OCI-M2 (cell line): ENCODE measurements around the gene AACS.
"Not testable (repeated sequence)": the region's sequence is repeated elsewhere in the genome, so short reads cannot be mapped to it uniquely, and the experiment has no call there.

Experiments used
- DNase-seq: peaks from one replicate; lab custom pipeline; 2025; ENCODE audit not compliant: unreplicated experiment; lab: John Stamatoyannopoulos, UW

AACS gene

GRCh38 chr12:125056306-125056705 lies 8.9 kb upstream of the AACS start:
- DNase-seq: no peak

DNA sequence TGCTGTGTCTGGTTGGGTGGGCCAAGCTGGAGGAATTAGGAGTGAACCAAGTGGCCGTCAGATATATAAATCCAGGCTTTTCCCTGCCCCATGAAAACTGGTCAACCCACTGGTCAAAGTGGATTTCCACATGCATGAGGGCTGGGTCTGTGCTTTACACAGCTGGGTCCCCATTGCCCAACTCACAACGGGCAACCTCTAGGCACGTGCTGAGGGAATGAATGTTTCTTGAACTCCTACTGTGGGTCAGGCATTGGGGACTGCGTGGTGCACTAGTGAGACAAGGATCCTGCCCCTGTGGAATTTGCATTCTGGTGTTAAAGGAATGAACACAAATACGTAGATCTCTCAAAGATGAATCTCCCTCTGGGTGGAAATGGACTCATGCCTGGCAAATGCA lies 7.5 kb upstream of the AACS start:
- no peak for DNase-seq

- no peak for DNase-seq
Observed at GRCh38 chr12:125061229-125061628, 4.0 kb upstream of the AACS start.

GRCh38 chr12:125063522-125063921 lies 1.7 kb upstream of the AACS start:
- not testable (repeated sequence) for DNase-seq

GRCh38 chr12:125064492-125064891 lies 743 bp upstream of the AACS start:
- DNase-seq: no peak

- no peak for DNase-seq
Observed at GRCh38 chr12:125065919-125066570, 810 bp downstream of the AACS start.

DNA sequence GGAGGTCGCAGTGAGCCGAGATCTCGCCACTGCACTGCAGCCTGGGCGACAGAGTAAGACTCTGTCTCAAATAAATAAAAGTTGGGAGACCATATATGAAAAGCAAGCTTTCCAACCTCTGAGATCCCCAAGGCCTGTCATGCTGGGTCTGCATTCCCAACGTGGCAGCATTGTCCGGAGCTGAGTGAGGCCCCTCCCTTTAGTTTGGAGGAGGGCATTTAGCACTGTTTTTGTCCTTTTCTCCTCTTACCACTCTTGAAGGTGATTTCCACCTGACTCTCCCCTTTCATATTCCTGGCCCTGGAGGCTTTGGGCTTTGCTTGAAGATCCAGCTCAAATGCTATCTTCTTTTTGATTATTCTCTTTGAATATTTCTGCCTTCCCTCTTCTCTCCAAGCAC lies 3.2 kb downstream of the AACS start:
- DNase-seq: no peak

GRCh38 chr12:125069616-125070015 lies 4.4 kb downstream of the AACS start:
- no peak for DNase-seq

- DNase-seq: no peak
Observed at GRCh38 chr12:125070112-125070511, 4.9 kb downstream of the AACS start.

DNA sequence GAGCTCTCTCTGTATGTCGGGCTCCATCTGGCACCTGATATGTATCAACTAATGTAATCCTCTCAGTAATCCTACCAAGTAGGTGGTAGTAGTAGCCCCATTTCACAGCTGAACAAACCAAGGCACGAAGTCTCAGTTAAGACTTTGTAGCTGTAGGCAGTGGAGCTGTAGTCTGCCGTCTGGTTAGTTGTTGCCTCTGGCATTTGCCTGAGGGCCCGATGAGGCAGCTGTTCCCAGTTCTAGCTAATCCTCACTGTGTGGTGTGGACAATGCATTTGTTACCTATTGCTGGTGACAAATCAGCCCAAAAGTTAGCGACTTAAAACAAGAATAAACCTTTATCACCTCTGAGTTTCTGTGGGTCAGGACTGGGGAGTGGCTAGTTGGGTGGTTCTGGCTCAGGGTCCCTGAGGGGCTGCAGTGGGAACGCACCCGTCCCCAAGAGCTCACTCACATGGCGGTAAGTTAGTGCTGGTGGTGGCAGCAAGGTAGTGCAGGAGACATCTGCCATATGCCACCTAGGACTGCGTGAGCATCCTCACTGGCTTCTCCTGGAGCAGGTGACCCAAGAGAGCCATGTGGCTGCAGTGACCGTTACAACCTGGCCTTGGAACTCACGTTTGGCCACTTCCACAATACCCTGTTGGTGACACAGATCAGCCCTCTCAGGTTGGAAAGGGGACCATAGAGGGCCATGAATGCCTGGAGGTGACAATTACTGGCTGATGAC lies 5.6 kb downstream of the AACS start:
- DNase-seq: no peak

- DNase-seq: no peak
Observed at GRCh38 chr12:125071456-125071855, 6.2 kb downstream of the AACS start.

DNA sequence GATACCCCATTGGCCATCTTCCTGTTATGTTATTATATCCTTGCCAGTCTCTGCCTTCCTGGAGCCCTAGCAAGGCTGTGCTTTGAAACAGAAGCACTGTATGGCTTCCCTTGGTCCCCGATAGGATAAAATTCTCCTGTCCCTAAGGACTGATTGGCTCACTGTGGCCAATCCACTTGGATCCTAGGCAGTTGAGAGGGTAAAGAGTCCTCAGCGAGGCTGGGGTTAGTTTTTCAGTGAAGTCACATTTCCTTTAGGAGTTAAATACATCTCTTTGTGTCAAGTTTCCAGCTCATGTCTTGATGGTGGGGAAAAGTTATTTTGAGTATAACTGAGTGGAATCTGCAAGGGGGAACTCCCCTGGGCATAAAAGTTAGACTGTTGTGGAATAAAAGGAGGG lies 7.3 kb downstream of the AACS start:
- no peak for DNase-seq

DNA sequence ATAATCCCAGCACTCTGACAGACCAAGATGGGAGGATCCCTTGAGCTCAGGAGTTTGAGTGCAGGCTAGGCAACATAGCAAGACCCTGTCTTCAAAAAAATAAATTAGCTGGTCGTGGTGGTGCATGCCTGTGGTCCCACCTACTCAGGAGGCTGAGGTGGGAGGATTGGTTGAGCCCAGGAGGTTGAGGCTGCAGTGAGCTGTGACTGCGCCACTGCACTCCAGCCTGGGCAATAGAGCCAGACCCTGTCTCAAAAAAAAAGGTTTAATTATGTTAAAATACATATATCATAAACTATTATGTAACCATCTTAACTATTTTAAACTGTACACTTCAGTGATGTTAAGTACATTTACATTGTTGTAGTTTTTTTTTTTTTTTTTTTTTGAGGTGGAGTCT lies 9.1 kb downstream of the AACS start:
- DNase-seq: not testable (repeated sequence)

GRCh38 chr12:125076103-125076502 lies 10.9 kb downstream of the AACS start:
- DNase-seq: no peak

DNA sequence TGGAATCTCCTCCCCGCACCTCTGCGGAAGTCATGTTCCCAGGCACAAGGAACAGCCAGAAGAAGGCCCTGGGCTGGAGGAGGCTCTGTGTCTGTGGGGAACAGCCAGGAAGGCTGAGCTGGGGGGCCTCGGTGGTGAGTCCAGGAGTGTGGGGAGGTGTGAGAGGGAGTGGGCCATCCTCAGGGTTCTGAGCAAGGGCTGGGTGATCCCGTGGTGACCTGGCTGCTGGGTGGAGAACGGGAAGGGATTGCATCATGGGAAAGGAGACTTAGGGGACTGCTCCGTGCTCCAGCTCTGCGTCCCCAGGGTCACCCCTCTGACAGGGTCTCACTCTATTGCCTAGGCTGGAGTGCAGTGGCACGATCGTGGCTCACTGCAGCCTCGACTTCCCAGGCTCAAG lies 13.8 kb downstream of the AACS start:
- no peak for DNase-seq

GRCh38 chr12:125079648-125080645 lies 14.7 kb downstream of the AACS start:
- DNase-seq: no peak

DNA sequence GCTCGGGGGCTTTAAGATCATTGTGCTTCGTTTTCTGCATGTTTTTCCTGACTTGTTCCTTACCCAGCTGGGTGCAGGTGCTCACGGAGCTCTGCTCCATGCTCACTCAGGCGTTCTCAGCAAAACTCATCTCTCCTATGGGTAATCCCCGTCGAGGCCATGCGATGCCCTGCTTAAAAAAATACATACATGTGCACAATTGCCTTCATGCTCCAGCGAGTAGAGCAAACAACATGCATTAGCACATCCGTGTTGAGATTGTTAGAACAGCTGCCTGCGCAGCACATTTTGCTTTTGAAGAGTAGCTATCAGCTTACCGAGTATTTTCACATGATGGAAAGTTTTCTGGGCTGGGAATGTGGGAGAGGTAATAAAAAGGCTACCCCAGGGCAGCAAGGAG lies 16.2 kb downstream of the AACS start:
- DNase-seq: no peak

GRCh38 chr12:125083072-125083471 lies 17.8 kb downstream of the AACS start:
- no peak for DNase-seq

DNA sequence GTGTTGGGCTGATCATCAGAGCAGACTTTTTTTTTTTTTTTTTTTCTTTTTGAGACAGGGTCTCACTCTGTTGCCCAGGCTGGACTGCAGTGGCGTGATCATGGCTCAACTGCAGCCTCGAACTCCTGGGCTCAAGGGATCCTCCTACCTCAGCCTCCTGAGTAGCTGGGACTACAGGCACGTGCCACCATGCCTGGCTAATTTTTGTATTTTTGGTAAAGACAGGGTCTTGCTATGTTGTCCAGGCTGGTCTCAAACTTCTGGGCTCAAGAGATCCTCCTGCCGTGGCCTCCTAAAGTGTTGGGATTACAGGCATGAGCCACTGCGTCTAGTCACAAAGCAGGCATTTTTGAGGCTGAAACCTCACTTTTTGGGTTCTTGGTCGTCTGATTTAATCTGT lies 23.0 kb downstream of the AACS start:
- DNase-seq: not testable (repeated sequence)

DNA sequence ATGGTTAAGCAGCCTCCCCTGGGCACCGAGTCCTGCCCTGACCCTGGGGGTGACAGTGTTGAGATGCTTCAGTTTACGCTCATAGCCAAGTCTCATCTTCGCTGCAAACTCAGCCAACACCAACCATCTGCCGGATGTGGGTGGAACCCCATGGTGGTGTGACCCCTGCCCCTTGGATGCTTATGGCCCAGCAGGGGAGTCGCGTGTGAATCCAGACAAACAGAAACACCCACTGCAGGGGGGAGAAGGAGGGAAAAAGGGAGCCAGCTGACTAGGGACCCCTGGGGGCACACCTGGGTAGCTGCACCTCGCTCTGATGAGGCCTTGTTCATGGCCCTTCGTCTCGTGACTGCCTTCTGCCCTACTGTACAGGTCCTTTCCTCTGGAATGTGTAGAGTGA lies 23.8 kb downstream of the AACS start:
- DNase-seq: no peak

DNA sequence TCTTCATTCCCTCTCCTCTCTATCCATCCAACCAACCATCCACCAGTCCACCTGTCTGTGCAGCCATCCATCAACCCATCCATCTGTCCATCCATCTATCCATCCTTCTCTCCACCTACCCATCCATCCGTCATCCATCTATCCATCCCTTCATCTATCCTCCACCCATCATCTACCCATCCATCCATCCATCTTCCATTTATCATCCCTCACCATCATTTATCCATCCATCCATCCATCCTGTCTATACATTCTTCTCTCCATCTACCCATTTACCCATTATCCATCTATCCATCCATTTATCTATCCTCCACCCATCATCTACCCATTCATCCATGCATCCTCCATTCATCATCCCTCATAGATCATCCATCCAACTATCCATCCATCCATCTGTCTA lies 24.4 kb downstream of the AACS start:
- DNase-seq: no peak

DNA sequence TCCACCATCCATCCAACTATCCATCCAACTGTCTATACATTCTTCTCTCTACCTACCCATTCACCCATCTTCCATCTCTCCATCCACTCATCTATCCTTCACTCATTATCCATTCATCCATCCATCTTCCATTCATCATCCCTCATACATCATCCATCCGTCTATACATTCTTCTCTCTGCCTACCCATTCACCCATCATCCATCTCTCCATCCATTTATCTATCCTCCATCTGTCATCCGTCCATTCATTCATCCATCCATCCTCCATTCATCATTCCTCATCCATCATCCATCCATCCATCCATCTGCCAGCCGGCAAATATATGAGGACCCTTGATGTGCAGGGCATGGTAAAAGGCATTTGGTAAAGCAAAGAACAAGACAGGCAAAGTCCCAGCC lies 25.2 kb downstream of the AACS start:
- DNase-seq: no peak
